HepG2 (cell line): ENCODE results near the gene CCNI2. TPM values are rescaled to one million over a fixed set of nuclear protein-coding genes. Genes with fewer than 3 reads are reported as not detected.
"Not testable (repeated sequence)": the region's sequence is repeated elsewhere in the genome, so short reads cannot be mapped to it uniquely, and the experiment has no call there.

ENCODE experiments used
- ATAC-seq: fragments of 200-7000 bp; cut with Tn5 transposase; 3 replicates; pipeline ENCODE4 v1.9.1; 2020; ENCODE audit warnings: mild to moderate bottlenecking, moderate library complexity
- BruUV-seq: library from RNA; stranded (reverse); fragments of 400-500 nt; replicated peaks from 2 replicates; lab custom pipeline; 2021; lab: Mats Ljungman, UMichigan
- CTCF ChIA-PET: fragments of 300-600 bp; formaldehyde crosslinking; extraction: SDS; loops from one replicate; lab custom pipeline; 2021; ENCODE audit warnings: low total read pairs, inconsistent platforms, low intra/inter-chr PET ratio; lab: Yijun Ruan, JAX
- POLR2A ChIA-PET: fragments of 350-600 bp; sonication (Branson Sonifier 250); formaldehyde crosslinking; loops from one replicate; lab custom pipeline; 2020; ENCODE audit warnings: antibody characterized with exemption, inconsistent platforms; lab: Yijun Ruan, JAX
- DNase-seq: peaks from one replicate; pipeline ENCODE4 v3.0.0-alpha.2; 2015; ENCODE audit warnings: low spot score
- FAIRE-seq: peaks from 3 replicates; lab custom pipeline; 2011; peaks lifted over from hg19 to GRCh38; lab: Jason Lieb, UNC
- H2AFZ ChIP-seq: one replicate; pipeline ENCODE4 v1.6.1; 2011; ENCODE audit warnings: low read length, inconsistent platforms
- H3K27ac ChIP-seq: fragments of 300-600 bp; 3 replicates; pipeline ENCODE4 v1.8.0; 2011; ENCODE audit warnings: mixed run types, mild to moderate bottlenecking, mixed read lengths, low read length, inconsistent platforms; ENCODE audit not compliant: insufficient read depth; ENCODE audit errors: extremely low read length
- H3K27me3 ChIP-seq, 2 experiments: fragments of 200-600 bp in 1 of 2; 2 replicates in 1 of 2; 3 replicates in 1 of 2; pipeline versions ENCODE4 v1.6.0 to v1.8.0; 2011; ENCODE audit warnings: low read length in 2 of 2, mild to moderate bottlenecking in 2 of 2, moderate library complexity in 2 of 2, inconsistent platforms in 1 of 2; ENCODE audit not compliant: insufficient read depth in 2 of 2, control insufficient read depth in 1 of 2
- H3K36me3 ChIP-seq, 2 experiments: fragments of 200-600 bp in 1 of 2; replicated peaks in 1 of 2; 2 replicates in 1 of 2; 3 replicates in 1 of 2; pipeline versions ENCODE4 v1.5.1 to v1.8.0; 2011; ENCODE audit warnings: low read length in 2 of 2, inconsistent platforms in 1 of 2; ENCODE audit not compliant: insufficient read depth in 2 of 2, control insufficient read depth in 1 of 2
- H3K4me1 ChIP-seq: 2 replicates; pipeline ENCODE4 v1.5.1; 2012; ENCODE audit warnings: low read length, inconsistent platforms; ENCODE audit not compliant: insufficient read depth
- H3K4me2 ChIP-seq: 2 replicates; pipeline ENCODE4 v1.6.0; 2011; ENCODE audit warnings: low read depth, low read length, inconsistent platforms
- H3K4me3 ChIP-seq, 3 experiments: fragments of 200-600 bp in 1 of 3; sonication (generic), shearing (Covaris generic) in 1 of 3; replicated peaks in 1 of 3; 2 replicates each; pipeline ENCODE4 v1.5.1; 2011 to 2016; ENCODE audit warnings: low read length in 3 of 3, inconsistent platforms in 2 of 3, low read depth in 2 of 3, mild to moderate bottlenecking in 2 of 3, control low read depth in 1 of 3, mixed read lengths in 1 of 3; ENCODE audit not compliant: insufficient read depth in 1 of 3
- H3K79me2 ChIP-seq: one replicate; pipeline ENCODE4 v1.6.1; 2011; ENCODE audit warnings: low read length, inconsistent platforms; ENCODE audit not compliant: insufficient read depth
- H3K9ac ChIP-seq: 2 replicates; pipeline ENCODE4 v1.6.0; 2011; ENCODE audit warnings: mild to moderate bottlenecking, low read depth, low read length, inconsistent platforms; ENCODE audit not compliant: insufficient read depth
- H3K9me3 ChIP-seq: 2 replicates; pipeline ENCODE4 v1.5.1; 2012; ENCODE audit warnings: mild to moderate bottlenecking, low read length
- H4K20me1 ChIP-seq: 2 replicates; pipeline ENCODE4 v1.6.0; 2011; ENCODE audit warnings: inconsistent platforms, mild to moderate bottlenecking, low read length, moderate library complexity; ENCODE audit not compliant: insufficient read depth
- CEBPB ChIP-seq: IDR thresholded peaks from 2 replicates; pipeline ENCODE4 v1.6.1; 2011; ENCODE audit warnings: low read depth, low read length, improper control_type of control experiment, borderline replicate concordance
- WGBS: methylation state at CpG from one replicate; pipeline ENCODE4 v1.1.6; 2017; ENCODE audit warnings: low lambda C conversion rate; 5-methylcytosine and 5-hydroxymethylcytosine counted together
- in situ Hi-C: cut with HindIII; loops from 2 replicates; pipeline ENCODE4 v1.10.0; 2017; ENCODE audit warnings: low pct_unique_long_range_greater_than_20kb; ENCODE audit not compliant: extremely low pct_ligation_motif_present
- intact Hi-C: fragments of 100-400 bp; cut with micrococcal nuclease; formaldehyde crosslinking; loops from one replicate; pipeline ENCODE4 v1.10.0; 2022; ENCODE audit not compliant: unreplicated experiment
- polyA plus RNA-seq, 8 experiments: library from polyadenylated mRNA; depleted of rRNA in 3 of 8; stranded (reverse) in 7 of 8; unstranded in 1 of 8; fragments of >200 nt; fragmentation: Illumina TruSeq in 4 of 8; extraction: Trizol in 4 of 8; gene quantifications; 2 replicates each; pipeline versions ENCODE4 v1.2.1 to v1.2.3, GENCODE V29; 2011 to 2016; ENCODE audit warnings: low read depth in 4 of 8, missing spikeins in 1 of 8, mixed read lengths in 1 of 8; ENCODE audit not compliant: insufficient read depth in 1 of 8
- total RNA-seq, 5 experiments: library from RNA; depleted of rRNA; stranded (reverse); fragments of >200 nt; fragmentation: Illumina TruSeq; extraction: Trizol; gene quantifications; 2 replicates each; pipeline ENCODE4 v1.2.3, GENCODE V29; 2016; ENCODE audit warnings: low read depth in 1 of 5

The CCNI2 gene
- total and polyA plus RNA-seq, 2 of the 13 experiments (the other 11 are each of a cell fraction or from before 2014, with no cell fraction given): not detected

GRCh38 chr5:132802685-132803066, 55.5 kb downstream of the CCNI2 start:
- not testable (repeated sequence) for FAIRE-seq, BruUV-seq, H3K27ac ChIP-seq, H2AFZ ChIP-seq
- POLR2A ChIA-PET: interaction anchor here (0.8 to 1.2 kb wide), 2 partner anchors 10 to 11 kb away, joined by 3 read pairs; partner anchors contain the start of gene SOWAHA
- TF ChIP-seq CEBPB: 0 out of 2 replicates have a peak, but pooled peaks have one; percentile 6
- TF ChIP-seq, all 625 proteins: peak for 1; not testable (repeated sequence) for 624
- H3K36me3 ChIP-seq, DNase-seq, CTCF ChIA-PET, H3K27me3 ChIP-seq, H4K20me1 ChIP-seq, H3K4me3 ChIP-seq, ATAC-seq, in situ Hi-C loops, H3K4me2 ChIP-seq, H3K9me3 ChIP-seq, intact Hi-C loops, H3K9ac ChIP-seq: not testable (repeated sequence)
- 98% methylated on average over 5 of the region's 5 CpGs for WGBS
- H3K79me2 ChIP-seq: peaks cover 17% of the 10 kb centered on the region
- peaks cover 48% of the 10 kb centered on the region for H3K4me1 ChIP-seq

Other genes starting within 250 kb of the CCNI2 start
- gene IL5, start 203.9 kb upstream of the CCNI2 start, total RNA-seq (2016; rRNA removed; fragmentation: Illumina TruSeq; extraction: Trizol): not detected in 2 replicates
- not detected in 2 replicates for gene IL5, start 203.9 kb upstream of the CCNI2 start, polyA plus RNA-seq (2011; rRNA removed)
- gene RAD50, start 190.4 kb upstream of the CCNI2 start, total RNA-seq (2016; rRNA removed; fragmentation: Illumina TruSeq; extraction: Trizol): 23.4 and 40.1 TPM in 2 replicates
- gene RAD50, start 190.4 kb upstream of the CCNI2 start, polyA plus RNA-seq (2011; rRNA removed): 13.6 and 19.2 TPM in 2 replicates
- not detected in 2 replicates for gene IL13, start 89.3 kb upstream of the CCNI2 start, total RNA-seq (2016; rRNA removed; fragmentation: Illumina TruSeq; extraction: Trizol)
- gene IL13, start 89.3 kb upstream of the CCNI2 start, polyA plus RNA-seq (2011; rRNA removed): 0.05 TPM in 1 of 2 replicates, not detected in the other
- gene IL4, start 73.4 kb upstream of the CCNI2 start, total RNA-seq (2016; rRNA removed; fragmentation: Illumina TruSeq; extraction: Trizol): not detected in 2 replicates
- not detected in 2 replicates for gene IL4, start 73.4 kb upstream of the CCNI2 start, polyA plus RNA-seq (2011; rRNA removed)
- gene KIF3A, start 9.9 kb upstream of the CCNI2 start, total RNA-seq (2016; rRNA removed; fragmentation: Illumina TruSeq; extraction: Trizol): 8.4 and 11.3 TPM in 2 replicates
- 2.3 TPM in 2 replicates for gene KIF3A, start 9.9 kb upstream of the CCNI2 start, polyA plus RNA-seq (2011; rRNA removed)
- 49.9 and 50.7 TPM in 2 replicates for gene SEPTIN8, start 29.8 kb downstream of the CCNI2 start, total RNA-seq (2016; rRNA removed; fragmentation: Illumina TruSeq; extraction: Trizol)
- gene SEPTIN8, start 29.8 kb downstream of the CCNI2 start, polyA plus RNA-seq (2011; rRNA removed): 41.4 and 52.4 TPM in 2 replicates
- gene SOWAHA, start 65.9 kb downstream of the CCNI2 start, total RNA-seq (2016; rRNA removed; fragmentation: Illumina TruSeq; extraction: Trizol): 1.9 and 2.0 TPM in 2 replicates
- 0.82 and 0.95 TPM in 2 replicates for gene SOWAHA, start 65.9 kb downstream of the CCNI2 start, polyA plus RNA-seq (2011; rRNA removed)
- gene SHROOM1, start 83.2 kb downstream of the CCNI2 start, total RNA-seq (2016; rRNA removed; fragmentation: Illumina TruSeq; extraction: Trizol): 8.9 and 18.2 TPM in 2 replicates
- 25.7 and 34.5 TPM in 2 replicates for gene SHROOM1, start 83.2 kb downstream of the CCNI2 start, polyA plus RNA-seq (2011; rRNA removed)
- gene GDF9, start 119.0 kb downstream of the CCNI2 start, total RNA-seq (2016; rRNA removed; fragmentation: Illumina TruSeq; extraction: Trizol): 0.07 and 0.38 TPM in 2 replicates
- 0.33 and 0.50 TPM in 2 replicates for gene GDF9, start 119.0 kb downstream of the CCNI2 start, polyA plus RNA-seq (2011; rRNA removed)
- 575 and 610 TPM in 2 replicates for gene UQCRQ, start 119.2 kb downstream of the CCNI2 start, total RNA-seq (2016; rRNA removed; fragmentation: Illumina TruSeq; extraction: Trizol)
- gene UQCRQ, start 119.2 kb downstream of the CCNI2 start, polyA plus RNA-seq (2011; rRNA removed): 237 and 257 TPM in 2 replicates
- gene LEAP2, start 126.2 kb downstream of the CCNI2 start, total RNA-seq (2016; rRNA removed; fragmentation: Illumina TruSeq; extraction: Trizol): 19.8 and 23.9 TPM in 2 replicates
- gene LEAP2, start 126.2 kb downstream of the CCNI2 start, polyA plus RNA-seq (2011; rRNA removed): 51.9 and 70.9 TPM in 2 replicates
- gene AFF4, start 216.2 kb downstream of the CCNI2 start, total RNA-seq (2016; rRNA removed; fragmentation: Illumina TruSeq; extraction: Trizol): 22.1 and 30.5 TPM in 2 replicates
- 17.6 and 25.5 TPM in 2 replicates for gene AFF4, start 216.2 kb downstream of the CCNI2 start, polyA plus RNA-seq (2011; rRNA removed)